DMS53 treated with DMSO at 0.1 percent for 48 hours (cell line): ENCODE results near the gene SPDL1.
"Not testable (repeated sequence)": the region's sequence is repeated elsewhere in the genome, so short reads cannot be mapped to it uniquely, and the experiment has no call there.

Source experiments
- DNase-seq: peaks from one replicate; lab custom pipeline; 2025; ENCODE audit not compliant: unreplicated experiment; lab: John Stamatoyannopoulos, UW

The SPDL1 gene

DNA sequence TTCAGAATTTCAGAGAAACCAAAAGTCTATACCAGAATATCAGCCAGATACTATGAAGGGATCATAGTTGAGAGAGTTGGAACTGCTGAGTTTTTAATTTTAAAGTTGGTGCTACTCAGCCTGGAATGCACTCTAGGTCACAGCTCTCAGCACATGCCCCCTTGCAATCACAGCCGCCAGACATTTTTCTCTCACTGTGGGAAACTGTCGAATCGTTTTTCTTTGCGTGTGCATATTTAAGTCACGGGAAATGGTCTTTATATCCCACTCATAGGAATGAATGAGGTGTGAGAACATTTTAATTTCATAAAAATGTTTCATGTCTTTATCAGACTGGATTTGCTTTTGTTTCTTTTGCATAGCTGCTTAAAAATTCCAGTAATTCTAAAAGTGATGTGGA, 12.2 kb upstream of the SPDL1 start:
- DNase-seq: no peak

- no peak for DNase-seq
Measured at GRCh38 chr5:169574134-169574646, 9.4 kb upstream of the SPDL1 start.

DNA sequence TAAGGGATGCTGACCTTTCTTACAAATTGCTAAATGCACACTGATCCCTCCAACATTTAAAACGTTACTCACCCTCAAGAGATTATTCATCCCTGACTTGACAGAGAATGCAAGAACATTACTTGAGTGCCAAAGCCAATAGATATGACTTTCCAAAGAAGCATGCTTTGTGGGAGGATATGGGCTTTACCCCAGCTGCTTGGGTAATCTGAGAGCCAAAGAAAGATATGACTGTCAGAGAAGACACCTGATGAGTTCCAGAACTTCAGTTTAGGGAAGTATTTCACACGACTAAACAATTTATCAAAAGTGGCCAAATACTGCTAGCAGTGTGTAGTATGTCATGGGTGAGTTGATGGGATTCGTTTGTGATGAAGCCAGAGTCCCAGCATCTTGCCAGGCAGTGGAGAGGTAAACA, 7.4 kb upstream of the SPDL1 start:
- DNase-seq: no peak

DNA sequence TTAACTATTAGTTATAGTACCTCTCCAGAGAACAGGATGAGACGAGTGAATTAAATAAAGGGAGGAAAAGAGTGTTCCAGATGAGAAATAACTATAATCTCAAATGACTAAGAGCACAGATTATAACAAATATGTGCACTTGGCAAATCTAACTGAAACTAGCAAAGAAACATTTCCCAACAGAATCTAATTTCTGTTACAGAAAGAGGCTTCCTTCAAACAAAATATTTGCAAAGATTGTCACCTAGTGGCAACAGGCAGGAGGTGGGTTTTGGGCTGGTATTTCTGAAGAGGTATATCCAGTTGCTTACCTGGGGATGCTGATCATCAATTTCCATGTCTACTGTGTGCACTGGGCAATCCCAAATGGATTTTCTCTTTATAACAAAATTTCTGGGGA, 5.6 kb upstream of the SPDL1 start:
- no peak for DNase-seq

DNA sequence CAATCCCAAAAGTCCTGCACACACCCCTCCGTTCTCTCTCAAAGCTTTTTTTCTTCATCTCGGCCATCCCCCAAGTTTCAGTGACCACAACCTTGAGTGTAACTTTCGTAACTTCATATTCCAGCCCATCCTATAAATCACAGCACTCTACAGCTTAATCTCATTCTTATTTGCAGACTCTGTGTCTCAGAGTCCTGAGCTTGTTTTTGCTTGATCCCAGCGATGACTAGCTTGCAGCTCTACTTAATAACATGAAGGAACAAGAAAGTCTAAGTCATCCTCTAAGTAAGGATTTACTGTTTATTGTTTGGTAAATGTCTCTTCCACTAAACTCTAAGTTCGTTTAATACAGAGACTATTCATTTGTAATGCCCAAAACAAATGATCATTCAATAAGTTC, 2.6 kb upstream of the SPDL1 start:
- DNase-seq: no peak

DNA sequence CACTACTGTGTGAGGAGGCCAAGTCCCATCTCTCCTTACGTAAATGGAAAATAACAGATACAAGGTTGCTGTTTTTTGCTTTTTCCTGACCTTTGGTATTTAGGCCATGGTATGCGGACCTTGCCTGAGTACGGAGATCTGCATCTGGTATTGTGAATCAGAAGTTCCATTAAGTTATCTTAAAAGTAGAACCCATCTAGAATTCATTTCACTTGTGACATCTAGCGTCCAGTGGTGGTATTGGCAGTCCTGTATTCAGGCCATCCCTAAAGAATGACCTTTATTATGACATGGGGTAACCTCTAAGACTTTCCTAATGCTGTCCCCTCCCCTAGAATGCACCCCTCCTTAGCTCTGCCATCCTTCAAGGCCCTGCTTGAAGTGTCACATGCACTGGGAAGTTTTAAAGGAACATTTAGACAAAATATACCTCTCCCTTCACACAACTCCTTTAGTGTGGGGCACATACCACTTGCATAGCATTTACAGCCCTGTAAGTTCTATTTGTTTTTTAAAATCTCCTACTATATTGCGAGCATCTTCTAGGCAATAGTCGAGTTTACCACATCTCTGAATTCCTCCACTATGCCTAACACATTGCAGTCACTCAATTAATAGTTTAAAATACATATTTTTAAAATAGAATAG, 1.9 kb upstream of the SPDL1 start:
- DNase-seq: peak; percentile 45

DNA sequence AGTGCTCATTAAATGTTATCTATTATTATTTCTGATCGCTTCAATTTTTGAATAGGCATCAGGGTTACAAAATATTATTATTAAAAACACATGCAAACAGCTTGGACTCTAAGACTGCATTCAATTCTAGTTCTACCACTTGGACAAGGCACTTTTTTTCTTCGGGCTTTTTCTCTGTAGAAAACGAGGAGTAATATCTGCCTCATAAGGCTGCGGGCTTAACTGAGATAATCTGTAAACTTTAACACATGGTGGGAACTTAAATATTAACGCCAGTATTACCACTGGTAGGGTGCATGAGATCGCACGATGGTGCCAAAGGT, 511 bp upstream of the SPDL1 start:
- DNase-seq: no peak

- DNase-seq: no peak
Measured at GRCh38 chr5:169584998-169585451, 1.5 kb downstream of the SPDL1 start.

DNA sequence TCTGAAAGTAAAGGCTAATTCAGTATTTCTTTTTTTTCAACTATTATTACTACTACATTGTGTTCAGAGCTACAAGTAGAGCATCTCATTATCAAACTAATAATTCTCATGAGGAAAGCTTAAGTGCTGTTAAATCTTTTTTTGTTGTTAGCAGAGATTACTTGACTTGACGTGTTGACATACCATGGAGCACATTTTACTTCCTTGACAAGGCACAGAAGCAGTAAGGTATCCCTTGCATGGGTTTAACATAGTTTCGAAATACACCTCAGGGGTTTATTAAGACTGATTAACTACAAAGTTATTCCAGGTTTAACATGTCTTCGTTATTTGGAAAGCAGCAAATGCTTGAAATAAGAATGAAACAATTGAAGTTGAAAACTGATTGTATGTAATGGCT, 7.0 kb downstream of the SPDL1 start:
- DNase-seq: no peak

GRCh38 chr5:169591636-169592035, 8.1 kb downstream of the SPDL1 start:
- no peak for DNase-seq

- DNase-seq: no peak
Measured at GRCh38 chr5:169592937-169593650, 9.5 kb downstream of the SPDL1 start.

DNA sequence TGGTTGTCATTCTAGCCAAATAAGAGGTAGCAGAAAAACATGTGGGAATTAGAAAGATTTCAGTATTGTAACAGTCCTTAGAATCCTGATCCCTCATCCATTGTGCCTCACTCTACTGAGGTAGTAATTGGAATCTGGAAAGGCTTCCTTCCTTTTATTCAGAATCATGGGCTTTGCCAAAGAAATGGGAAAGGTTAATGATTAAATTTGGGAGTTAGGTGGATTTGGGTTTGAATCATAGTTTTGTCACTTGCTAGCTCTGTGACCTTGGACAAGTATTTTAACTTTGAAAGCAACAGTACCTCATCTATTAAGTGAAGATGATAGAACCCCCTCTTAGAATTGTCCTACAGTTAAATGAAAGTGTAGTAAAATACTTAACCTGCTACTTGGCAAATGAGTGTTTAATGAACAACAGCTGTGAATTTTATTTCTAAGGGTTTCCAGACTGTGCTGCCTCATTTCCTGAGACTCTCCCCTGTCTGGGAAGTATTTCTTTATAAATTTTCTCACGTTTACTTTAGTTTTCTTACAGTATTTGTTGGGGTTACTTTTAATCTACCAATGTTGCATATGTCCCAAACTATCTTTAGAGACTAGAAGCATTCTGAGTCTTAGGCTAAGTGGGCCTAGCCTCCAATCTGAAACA, 11.7 kb downstream of the SPDL1 start:
- no peak for DNase-seq

DNA sequence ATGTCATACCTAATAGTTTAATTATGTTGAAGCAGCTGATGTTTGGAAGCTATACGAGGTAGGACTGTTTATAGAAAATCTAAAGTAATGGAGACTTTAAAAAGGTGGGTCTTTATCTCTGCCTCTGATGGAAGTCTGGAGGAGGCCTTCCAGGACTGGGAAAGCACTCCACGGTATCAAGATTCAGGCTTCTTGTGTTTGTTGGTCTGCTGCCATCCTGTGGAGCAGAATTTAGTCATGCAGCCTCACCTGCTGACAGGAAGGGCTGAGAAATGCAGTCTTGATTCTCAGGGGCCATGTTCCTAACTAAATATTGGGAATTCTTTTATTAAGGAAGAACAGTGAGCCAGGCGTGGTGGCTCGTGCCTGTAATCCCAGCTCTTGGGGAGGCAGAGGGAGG, 15.9 kb downstream of the SPDL1 start:
- DNase-seq: no peak

DNA sequence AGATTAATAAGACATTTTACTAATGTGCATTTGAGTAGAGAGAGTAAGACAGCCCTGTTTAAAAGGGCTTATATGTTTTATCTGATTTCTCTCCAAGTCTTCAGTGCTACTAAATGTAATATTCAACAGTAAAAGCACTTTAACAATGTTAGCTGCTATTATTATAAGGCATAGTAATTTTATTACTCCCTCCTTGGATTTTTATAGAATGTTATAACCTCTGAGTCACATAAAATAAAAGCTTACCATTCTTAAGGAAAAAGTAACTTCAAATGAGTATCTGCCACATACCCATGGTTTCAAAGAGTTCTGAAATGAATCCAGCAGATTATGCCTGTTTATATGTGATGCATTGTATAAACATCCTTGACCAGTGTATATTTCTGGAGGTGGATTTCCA, 19.0 kb downstream of the SPDL1 start:
- no peak for DNase-seq

DNA sequence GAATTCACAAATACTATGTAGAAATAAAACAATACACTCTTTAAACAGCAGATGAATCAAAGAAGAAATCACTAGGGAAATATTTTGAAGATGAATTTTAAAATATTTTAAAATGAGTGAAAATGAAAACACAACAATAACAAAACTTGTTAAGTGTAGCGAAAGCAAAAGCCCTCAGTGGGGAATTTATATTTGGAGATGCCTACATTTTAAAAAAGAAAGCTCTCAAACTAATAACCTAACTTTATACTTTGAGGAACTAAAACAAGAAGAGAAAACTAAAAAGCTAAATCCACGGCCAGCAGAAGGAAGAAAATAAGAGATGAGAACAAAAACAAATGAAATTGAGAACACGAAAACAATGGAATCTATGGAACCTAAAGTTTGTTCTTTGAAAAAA, 22.7 kb downstream of the SPDL1 start:
- DNase-seq: no peak

DNA sequence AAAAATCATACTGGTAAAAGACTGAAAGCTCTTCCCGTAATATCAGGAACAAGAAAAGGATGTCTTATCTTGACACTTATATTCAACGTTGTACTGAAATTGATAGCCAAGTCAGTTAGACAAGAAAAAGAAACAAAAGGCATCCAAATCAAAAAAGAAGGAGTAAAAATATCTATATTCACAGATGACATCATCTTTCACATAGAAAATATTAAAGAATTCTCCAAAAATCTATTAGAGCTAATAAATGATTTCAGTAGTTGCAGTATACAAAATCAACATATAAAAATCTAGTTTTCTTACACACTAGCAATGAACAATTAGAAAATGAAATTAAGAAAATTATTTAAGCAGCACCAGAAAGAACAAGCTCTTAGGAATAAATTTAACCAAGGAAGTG, 24.3 kb downstream of the SPDL1 start:
- DNase-seq: no peak

- no peak for DNase-seq
Measured at GRCh38 chr5:169609716-169610115, 26.1 kb downstream of the SPDL1 start.

- no peak for DNase-seq
Measured at GRCh38 chr5:169610606-169611005, 27.0 kb downstream of the SPDL1 start.

DNA sequence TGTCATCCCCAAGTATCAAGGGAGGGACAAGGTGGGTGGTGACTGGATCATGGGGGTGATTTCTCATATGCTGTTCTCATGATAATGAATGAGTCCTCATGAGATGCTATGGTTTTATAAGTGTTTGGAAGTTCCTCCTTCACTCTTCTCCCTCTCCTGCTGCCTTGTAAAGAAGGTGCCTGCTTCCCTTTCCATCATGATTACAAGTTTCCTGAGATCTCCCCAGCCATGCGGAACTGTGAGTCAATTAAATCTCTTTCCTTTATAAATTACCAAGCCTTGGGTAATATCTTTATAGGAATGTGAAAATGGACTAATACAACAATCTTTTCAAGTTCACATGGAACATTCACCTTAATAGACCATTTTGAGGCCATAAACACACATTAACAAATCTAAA, 32.0 kb downstream of the SPDL1 start:
- DNase-seq: no peak

- DNase-seq: not testable (repeated sequence)
Measured at GRCh38 chr5:169624307-169624706, 40.7 kb downstream of the SPDL1 start.

DNA sequence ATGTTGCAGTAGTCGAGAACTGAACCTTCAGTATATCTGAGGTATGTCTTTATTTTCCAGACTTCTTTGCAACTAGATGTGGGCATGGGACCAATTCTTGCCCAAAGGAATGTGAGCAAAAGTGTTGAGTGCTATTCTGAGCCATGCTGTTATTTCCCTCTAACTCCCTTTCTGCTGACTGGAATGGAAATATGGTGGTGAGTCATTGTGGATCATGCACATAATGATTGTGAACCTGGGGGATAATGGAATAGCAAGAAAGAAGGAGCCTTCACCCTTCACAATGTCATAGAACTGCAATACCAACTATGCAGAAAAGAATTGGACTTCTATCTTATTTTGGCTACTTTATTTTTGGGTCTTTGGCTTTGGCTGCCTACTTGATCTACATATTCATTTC, 43.2 kb downstream of the SPDL1 start:
- DNase-seq: no peak

DNA sequence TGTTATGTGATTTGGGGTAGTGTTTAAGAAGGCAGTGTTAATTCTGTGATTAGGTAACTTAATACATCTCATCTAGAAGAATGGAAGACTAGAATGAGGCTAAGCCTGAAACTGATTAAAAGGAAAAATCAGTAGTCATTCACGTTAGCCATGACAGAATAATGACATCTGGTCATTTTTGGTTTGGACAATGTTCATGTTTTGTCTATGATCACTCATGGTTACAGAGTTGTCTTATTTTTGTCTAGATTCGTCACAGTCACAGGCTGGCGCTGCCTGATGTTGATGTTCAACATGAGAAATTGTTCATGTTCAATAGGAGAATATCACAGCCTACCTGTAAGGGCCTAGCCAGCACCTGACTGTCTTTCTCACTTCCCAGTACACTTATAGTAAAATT, 44.0 kb downstream of the SPDL1 start:
- no peak for DNase-seq
